Middle frontal gyrus (tissue), 1 donor: ENCODE results near the gene AUP1.

ENCODE experiments used
- DNase-seq: peaks from one replicate; pipeline ENCODE4 v3.0.0-alpha.2; 2015; ENCODE audit warnings: low spot score; ENCODE audit errors: extremely low spot score

The AUP1 gene

DNA sequence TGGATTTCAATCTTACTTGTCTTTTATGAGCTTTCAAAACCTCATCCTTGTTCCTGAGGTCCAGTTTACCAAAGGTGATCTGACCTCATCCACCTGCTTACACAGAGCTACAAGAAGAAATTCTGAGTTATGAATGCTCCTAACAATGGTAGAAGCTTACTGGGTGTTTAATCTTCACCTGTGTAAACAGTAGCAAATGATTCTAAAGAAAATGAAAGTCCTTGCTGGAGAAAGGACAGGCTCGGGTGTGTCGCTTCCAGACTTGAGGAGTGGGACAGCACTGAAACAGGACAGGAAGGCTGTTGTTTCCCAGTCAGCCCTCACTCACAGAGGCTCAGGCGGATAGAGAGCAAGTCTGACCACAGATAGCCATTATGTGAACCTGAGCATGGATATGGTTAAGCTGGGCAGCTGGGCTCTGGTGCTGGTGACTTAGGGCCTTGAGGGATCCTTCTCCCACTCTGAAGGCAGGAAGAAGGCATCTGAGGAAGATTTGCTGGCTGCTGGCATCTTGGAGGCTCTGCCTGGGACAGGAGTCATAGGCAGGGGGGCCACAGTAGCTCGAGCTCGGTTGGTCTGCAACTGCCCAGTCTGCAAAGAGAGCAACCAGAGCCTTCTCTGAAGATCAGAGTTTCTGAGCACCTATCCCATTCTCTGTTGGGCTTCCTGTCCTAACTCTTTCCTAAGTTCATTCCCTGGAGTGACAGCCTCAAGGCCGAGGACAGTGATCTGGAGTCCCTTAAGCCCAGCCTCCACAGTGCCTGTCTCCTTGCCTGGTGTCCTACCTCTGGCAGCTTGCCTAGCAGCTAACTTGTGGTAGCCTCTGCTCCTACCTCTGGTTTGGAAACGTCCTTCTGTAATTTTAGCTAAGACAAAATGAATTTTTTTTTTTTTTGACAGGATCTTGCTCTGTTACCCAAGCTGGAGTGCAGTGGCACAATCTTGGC is 29.1 kb upstream of the AUP1 start:
- DNase-seq = no peak

DNA sequence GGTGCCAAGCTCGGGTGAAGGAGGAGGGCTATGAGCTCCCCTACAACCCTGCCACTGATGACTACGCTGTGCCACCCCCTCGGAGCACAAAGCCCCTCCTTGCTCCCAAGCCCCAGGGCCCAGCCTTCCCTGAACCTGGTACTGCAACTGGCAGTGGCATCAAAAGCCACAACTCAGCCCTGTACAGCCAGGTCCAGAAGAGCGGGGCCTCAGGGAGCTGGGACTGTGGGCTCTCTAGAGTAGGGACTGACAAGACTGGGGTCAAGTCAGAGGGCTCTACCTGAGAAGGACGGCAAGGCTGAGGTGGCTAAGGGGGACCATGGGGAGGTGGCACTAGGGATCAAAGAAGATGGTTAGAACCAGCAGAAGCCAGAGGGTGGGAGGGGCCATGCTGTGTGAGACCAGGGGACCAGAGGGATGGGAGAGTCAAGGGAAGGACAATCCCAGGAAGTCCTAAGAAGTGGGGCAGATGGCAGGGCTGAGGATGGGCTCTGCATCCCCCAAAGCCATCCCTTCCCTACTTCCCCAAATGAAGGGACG is 27.4 kb upstream of the AUP1 start:
- DNase-seq = no peak

DNA sequence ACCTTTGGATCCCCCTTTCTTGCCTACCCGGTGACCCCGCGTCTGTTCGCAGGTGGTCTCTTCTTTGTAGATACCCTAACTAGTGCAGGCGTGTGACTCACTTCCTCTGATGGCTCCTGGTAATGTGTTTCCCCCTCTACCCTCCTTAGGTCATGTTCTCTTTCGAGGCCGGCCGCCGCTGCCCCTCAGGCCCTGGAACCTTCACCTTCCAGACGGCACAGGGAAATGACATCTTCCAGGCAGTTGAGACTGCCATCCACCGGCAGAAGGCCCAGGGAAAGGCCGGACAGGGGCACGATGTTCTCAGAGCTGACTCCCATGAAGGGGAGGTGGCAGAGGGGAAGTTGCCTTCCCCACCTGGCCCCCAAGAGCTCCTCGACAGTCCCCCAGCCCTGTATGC is 26.7 kb upstream of the AUP1 start:
- no peak for DNase-seq

DNA sequence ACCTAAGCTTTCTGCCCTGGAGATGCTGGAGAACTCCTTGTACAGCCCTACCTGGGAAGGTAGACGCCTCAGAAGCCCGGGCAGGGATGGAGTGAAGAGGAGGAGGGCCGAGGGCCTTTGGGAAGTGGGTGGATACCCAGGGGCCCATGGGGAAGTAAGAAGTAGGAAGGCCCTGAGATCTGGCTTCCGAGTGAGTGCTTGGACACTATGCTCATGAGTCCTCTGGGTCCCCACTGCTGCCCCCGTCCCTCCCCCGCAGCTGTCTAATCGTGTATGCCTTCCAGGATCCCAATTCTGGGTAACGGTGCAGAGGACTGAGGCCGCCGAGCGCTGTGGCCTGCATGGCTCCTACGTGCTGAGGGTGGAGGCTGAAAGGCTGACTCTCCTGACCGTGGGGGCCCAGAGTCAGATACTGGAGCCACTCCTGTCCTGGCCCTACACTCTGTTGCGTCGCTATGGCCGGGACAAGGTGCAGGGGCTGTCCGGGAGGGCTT is 26.2 kb upstream of the AUP1 start:
- no peak for DNase-seq

DNA sequence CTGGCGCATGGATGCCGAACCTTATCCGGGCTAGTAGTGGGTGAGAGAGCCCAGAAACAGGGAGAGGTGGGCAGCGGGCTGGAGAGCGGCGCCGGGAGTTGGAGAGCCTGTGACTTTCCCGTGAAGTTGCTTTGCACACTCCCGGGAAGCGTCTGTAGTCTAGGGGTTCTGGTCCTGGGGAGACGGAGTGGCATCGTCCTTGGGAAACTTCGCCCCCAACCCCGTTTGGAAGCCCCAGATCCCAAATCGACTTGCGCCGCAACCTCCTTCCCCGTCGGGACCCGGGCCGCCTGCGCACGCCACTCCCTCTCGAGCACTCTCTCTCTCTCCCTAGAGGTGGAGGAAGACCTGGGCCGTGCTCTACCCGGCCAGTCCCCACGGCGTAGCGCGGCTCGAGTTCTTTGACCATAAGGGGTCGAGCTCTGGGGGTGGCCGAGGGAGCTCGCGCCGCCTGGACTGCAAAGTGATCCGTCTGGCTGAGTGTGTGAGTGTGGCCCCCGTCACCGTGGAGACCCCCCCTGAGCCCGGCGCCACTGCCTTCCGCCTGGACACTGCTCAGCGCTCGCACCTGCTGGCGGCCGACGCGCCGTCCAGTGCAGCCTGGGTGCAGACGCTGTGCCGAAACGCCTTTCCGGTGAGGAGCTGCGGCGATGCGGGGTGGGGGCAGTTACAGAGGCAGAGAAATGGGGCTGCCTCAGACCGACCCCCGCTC is 25.5 kb upstream of the AUP1 start:
- DNase-seq = no peak

DNA sequence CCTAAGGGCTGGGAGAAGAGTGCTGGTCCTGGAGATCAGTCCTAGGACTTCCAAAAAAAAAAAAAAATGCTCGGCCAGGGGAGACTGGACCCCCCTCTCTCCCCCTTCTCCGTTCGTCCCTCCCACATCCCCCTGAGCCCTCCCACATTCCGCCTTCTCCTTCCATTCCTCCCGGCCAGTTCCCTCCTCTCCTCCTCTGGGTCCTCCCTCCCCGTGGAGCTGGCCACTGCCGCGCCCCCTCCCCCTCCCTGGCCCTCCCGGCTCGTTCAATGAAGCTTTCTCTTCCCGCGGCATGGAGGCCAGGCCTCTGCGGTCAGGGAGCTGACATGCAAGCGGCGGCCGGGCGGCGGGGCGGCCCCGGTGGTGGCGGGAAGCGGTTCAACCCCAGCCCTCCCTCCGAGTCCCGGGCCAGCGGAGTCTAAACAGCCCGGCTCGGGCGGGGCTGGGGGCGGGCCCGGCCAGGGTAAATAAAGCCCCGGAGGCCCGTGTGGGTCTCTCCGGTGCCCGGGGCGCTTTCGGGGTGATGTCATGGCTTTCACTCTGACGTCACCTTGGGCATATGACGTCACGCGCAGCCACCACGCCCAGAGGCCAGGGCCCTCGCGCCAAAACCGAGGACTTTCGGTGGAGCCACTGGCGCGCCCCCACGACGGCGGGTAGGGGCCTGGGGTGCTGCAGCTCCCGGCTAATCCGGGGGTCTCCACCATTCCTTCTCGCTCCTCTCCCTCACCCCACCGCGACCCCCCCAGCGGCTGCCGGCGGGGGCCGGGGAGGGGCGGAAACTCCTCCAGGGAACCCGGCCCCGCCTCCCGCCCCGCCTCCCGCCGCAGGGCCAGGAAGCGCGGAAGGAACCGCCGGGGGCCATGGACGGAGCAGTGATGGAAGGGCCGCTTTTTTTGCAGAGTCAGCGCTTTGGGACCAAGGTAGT is 24.6 kb upstream of the AUP1 start, which contains the start of the genes DOK1 and LOXL3:
TSS of gene DOK1 (plus strand) at position 829 of the 928 bp plus-strand sequence. CDS start at position 864, 35 bp downstream.
TSS of gene LOXL3 (minus strand) at position 51 of the 928 bp plus-strand sequence. CDS start 1,308 bp downstream, outside the sequence.
- DNase-seq = no peak

DNA sequence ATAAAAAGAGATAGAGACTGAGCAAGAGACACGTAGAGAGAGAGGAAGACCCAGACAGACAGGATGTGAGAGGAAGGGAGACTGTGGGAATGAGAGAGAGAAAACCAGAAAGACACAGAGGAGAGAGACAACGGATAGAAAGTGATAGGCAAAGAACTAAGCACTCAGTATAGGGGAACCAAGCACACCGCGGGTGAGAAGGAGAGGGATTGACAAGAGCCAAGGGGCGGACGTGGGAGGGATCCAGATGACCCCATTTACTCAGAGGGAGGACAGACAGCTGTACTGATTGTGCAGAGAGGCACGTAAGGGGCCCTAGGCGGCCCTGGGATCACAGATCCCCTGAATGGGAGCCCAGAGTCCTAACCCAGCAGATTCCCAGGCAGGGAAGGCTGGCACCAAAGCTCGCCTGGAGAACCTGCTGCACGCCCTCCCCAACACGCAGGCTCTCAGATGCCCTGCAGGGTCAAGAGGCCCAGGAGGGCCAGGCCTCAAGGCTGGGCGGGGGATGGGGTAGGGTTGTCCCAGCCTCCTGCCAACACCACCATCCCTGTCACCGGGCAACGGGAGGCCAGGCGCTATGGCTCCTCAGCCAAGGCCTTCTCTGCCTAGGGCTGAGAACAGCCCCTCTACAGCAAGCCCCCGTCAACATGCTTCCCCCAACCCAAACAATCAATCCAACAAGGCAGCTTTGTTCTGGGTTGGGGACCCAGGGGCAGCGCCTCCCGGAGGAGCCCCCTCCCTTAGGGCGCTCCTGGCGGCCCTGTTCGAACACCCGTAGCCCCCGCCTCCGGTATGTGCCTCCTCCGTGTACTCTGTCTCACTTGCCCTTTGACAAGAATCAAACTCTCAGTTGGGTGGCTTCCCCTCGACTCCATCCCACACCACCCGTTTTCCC is 23.7 kb upstream of the AUP1 start:
- no peak for DNase-seq

DNA sequence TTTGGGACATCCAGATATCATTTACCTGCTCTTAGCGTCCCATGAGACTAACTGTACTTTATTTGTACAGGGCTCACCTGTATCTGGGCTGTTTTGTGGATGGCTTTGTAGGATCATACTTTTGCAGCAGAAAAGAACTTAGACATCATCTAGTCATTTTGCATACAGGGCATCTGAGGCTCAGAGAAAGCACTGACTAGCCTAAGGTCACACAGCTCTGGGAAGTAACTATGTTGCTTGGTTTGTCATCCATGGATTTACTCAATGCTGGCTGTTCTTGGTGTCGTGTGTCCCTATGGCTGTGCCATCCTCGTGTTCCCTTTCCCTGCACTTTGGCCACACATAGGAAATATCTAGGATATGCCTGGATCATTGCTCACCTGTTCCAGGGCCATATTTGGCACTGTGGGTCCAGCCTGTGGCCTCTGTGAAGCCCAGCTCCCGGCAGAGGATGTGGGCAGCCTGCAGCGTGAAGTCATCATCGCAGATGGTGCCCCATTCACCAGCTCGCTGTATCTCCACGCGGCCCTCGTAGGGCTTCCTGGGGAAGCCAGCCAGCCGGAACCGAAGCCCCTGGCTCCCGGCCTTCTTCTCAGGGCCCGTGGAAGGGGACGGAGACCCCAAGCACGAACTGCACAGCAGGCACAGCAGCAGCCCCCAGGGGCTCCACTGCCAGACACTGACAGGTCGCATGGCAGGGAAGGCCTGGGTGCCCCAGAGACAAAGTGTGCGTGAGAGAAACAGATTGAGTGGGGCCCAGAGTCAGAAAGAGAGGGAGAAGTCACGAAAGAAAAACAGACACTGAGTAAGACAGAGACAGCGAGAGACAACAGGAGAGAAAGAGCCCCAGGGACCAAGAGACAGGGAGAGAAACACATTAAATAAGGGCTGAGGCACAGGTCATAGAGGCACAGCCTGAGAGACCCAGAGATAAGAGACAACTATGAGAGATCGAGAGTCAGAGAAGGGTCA is 22.7 kb upstream of the AUP1 start:
- DNase-seq = no peak

DNA sequence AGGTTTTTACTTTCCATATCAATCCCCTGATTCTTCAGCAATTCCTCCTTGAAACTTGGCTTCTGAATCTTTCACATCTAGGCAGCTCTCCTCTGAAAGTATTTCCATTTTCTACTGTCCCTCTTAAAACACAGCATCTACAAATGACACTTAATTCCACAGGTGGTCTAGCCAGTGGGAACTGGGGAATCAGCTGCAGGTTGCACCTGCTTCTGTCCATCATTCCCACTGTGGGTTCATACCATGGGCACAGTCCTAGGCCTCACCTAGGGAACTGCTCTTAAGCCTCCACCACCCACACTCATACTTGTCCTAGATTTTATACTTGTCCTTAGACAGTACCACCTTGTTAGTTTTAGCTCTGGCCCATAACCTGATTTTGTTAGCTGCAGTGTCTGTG is 22.0 kb upstream of the AUP1 start:
- DNase-seq = no peak

DNA sequence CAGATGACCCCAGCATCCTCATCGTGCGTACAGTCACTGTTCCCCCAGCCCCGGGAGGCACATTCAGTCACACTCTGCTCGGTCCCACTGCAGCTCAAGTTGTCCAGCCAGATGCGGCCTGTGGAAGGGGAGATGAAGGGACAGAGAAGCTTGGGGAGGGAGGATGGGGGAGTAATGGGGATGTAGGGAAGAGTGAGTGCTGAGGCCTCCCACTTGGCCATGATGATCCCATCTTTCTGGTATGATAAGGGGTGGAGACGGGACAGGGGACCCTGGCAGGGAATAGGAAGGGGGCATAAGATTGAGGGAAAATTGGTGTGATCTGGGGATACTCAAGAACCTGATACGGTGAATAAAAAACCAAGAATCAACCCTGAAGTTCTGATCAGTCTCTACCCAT is 20.7 kb upstream of the AUP1 start:
- no peak for DNase-seq

DNA sequence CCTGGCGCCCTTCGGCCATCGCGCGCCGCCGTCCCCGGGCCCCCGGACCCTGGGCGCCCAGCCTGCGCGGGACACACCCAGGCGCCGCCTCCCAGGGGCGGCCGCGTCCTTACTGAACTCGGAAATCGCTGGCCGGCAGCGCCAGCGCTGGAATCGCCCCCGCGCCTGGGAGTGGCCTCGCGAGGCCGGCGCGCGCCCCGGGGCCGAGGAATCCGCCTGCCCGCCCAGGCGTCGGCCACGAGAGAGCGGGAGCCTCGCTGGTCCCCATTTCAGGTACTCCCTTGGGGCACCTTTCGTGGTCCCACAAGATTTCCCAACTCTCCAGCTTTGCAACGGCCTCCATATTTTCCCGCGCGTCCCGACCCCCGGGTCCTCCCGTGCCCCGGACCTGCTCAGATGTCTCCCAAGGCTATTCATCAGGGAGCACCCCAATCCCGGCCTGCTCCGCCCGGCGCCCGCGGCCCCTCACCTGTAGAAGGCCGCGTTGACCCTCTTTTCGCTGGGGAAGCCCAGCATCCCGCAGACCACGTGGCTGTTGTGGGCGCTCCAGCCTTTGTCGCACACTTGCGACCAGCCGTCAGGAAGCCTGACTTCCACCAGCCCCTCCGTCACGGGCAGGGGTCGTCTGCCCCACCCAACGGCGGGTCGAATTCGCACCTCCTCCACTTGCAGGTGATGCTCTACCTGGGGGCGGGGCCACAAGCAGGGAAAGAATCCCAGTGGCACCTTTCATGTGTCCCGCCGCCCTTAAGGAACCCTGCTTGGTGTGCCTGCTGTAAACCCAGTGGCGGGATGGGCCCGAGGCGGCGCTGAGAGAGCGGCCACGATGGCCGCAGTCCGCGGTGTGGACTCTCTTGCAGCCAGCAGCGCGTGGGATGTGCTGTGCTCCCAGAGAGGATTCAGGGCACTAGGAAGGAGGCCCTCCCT is 19.7 kb upstream of the AUP1 start:
- no peak for DNase-seq

DNA sequence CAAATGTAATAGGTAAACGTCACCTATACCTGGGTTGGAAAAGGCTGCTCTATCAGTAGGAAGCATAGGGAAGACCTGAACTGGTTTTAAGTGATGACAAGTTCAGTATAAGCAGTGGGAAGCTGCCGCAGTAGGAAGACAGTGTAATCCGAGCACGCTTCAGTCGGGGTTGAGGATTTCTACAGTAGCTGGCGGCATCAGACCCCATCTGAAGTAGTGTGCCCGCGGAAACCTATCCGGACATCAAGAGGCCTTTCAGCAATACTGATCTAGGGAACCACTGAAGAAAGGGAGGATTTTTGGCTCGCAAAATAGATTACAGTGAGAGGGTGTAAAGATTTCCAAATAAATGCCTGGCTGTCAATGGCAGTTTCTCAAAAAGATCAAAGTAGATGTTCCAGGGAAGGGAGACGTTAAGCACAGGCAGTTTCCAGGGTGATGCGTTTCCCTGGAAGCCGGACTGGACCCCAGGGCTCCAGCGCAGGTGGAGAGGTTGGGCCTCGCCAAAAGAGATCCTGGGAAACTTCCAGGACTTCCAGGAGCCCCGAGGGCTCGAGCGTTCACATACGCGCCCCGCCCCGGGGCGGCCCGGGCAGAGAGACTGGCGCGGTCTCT is 18.9 kb upstream of the AUP1 start:
- DNase-seq = no peak

DNA sequence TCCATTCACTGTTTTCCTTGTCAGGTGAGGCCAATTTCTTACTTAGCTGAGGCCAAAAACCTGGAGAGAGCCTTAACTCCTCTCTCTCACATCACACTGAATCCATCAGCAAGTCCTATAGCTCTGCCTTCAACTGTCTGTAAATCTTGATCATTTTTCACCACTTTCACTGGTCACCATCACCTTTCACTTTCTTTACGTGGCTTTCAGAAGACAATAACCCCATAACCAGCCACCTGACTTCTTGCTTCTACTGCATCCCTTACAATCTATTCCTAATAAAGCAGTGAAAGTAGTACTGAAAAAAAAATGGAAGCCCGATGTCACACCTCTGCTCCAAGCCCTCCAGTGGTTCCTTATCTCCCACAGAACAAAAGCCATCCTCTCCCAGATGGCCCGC is 16.5 kb upstream of the AUP1 start:
- no peak for DNase-seq

DNA sequence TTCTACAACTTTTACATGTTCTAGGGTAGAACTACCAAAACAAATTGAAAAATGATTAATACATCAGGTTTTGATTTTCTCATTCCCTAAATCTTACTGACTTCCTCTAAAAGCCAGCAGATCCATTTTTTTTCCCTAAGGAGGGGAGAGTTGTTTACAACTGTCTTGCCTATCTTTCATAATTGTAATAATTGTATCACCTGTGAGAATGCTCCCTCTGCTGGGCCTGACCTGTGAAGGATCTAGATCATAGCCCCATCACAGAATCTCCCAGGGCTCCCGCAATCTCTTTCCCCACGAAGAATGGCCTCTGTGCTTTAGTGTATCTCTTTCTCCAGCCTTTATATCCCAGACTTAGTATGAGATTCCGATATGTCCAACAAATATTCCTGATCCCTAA is 15.1 kb upstream of the AUP1 start:
- DNase-seq = no peak

DNA sequence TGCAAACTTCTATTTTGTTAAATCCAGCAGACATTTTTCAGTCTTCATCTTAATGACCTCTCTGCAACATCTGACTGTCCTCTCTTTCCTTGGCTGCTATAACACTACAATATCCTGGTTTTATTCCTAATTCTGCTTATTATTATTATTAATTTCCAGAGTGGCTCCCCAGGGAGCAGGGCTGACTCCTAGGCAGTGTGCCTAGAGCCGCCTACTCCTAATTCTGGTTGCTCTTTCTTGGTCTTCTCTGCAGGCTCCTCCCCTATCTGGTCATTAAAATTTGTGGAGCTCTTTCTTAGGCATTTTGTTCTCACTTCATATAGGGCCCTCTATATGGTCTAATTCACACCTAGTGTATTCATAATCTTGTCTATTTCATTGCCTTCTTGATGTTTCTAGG is 13.5 kb upstream of the AUP1 start:
- DNase-seq = no peak

DNA sequence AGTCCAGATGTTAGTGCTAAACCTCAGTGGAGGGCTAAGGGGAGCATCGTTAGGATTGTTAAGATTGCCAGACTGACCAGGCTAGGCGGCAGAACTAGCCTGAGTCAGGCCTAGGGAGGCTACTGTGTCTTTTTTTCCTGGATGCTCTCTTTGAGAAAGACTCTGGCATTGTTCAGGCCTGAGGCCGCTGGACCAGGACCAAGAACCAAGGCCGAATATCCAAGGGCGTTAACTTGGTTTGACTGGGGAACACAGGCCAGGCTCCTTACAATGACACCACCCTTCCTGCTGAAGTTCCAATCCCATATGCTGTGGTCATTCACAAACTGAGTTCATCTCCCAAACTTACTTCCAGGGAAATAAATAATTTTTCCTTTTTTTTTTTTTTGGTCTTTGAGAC is 10.8 kb upstream of the AUP1 start:
- DNase-seq = no peak

DNA sequence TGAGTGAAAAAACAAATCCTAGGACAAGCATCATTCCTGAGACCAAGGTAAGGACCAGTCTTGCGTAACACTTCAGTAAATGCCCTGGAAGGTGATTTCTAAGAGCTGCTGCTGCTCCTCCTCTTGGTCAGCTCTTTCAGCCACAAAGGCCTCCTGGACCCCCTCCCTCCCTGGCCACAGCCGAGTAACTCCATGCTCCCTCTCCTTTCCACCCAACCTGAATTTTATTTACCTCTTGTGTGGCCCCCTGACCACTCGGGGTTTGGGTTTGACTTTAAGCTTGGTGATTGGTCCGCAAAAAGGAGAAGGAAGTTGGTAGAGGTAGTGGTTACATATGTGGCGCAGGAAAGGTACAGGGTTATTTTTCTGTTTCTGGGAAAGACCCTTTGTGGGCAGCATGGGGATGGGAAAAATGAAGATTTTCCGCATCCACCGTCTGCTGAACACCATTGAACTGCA is 9.4 kb upstream of the AUP1 start:
- DNase-seq = no peak
